ENCODE results near the gene LPIN3.

The LPIN3 gene

GRCh38 chr20:41373251-41373783, 32.7 kb downstream of the LPIN3 start:
- Histone ChIP-seq H3K4me1 (ENCODE audit: control insufficient read depth, insufficient read depth, low read length) (no peaks in the 10 kb centered on the region), H3K36me3 (ENCODE audit: control insufficient read depth, insufficient read depth, low read length, severe bottlenecking) (no peaks in the 10 kb centered on the region), H3K27me3 (replicated peaks; ENCODE audit: control insufficient read depth, insufficient read depth, low read length) (peaks cover 67% of the 10 kb centered on the region), H3K9me3 (ENCODE audit: control insufficient read depth, low read length) (peaks cover 13% of the 10 kb centered on the region), H3K9ac (ENCODE audit: low read length) (no peak overlapping the region), H3K4me3 (ENCODE audit: low read length) (no peak overlapping the region)
- no peak for DNase-seq (ENCODE audit: low read depth)

GRCh38 chr20:41373931-41374920, 33.6 kb downstream of the LPIN3 start:
- Histone ChIP-seq H3K36me3 (ENCODE audit: control insufficient read depth, insufficient read depth, low read length, severe bottlenecking) (no peaks in the 10 kb centered on the region), H3K4me1 (ENCODE audit: control insufficient read depth, insufficient read depth, low read length) (no peaks in the 10 kb centered on the region), H3K4me3 (ENCODE audit: low read length) (no peak overlapping the region), H3K9ac (ENCODE audit: low read length) (no peak overlapping the region), H3K9me3 (ENCODE audit: control insufficient read depth, low read length) (peaks cover 13% of the 10 kb centered on the region), H3K27me3 (replicated peaks; ENCODE audit: control insufficient read depth, insufficient read depth, low read length) (peaks cover 66% of the 10 kb centered on the region)
- no peak for DNase-seq (ENCODE audit: low read depth)

GRCh38 chr20:41375846-41376245, 35.2 kb downstream of the LPIN3 start:
- no peak for DNase-seq (ENCODE audit: low read depth)
- Histone ChIP-seq H3K36me3 (ENCODE audit: control insufficient read depth, insufficient read depth, low read length, severe bottlenecking) (no peaks in the 10 kb centered on the region), H3K9ac (ENCODE audit: low read length) (no peak overlapping the region), H3K4me1 (ENCODE audit: control insufficient read depth, insufficient read depth, low read length) (no peaks in the 10 kb centered on the region), H3K4me3 (ENCODE audit: low read length) (no peak overlapping the region), H3K9me3 (ENCODE audit: control insufficient read depth, low read length) (peaks cover 13% of the 10 kb centered on the region), H3K27me3 (replicated peaks; ENCODE audit: control insufficient read depth, insufficient read depth, low read length) (peaks cover 62% of the 10 kb centered on the region)

GRCh38 chr20:41376349-41376748, 35.7 kb downstream of the LPIN3 start:
- Histone ChIP-seq H3K4me3 (ENCODE audit: low read length) (no peak overlapping the region), H3K9me3 (ENCODE audit: control insufficient read depth, low read length) (peaks cover 8% of the 10 kb centered on the region), H3K4me1 (ENCODE audit: control insufficient read depth, insufficient read depth, low read length) (no peaks in the 10 kb centered on the region), H3K27me3 (replicated peaks; ENCODE audit: control insufficient read depth, insufficient read depth, low read length) (peaks cover 62% of the 10 kb centered on the region), H3K9ac (ENCODE audit: low read length) (no peak overlapping the region), H3K36me3 (ENCODE audit: control insufficient read depth, insufficient read depth, low read length, severe bottlenecking) (no peaks in the 10 kb centered on the region)
- DNase-seq (ENCODE audit: low read depth) = no peak

GRCh38 chr20:41377275-41377674, 36.7 kb downstream of the LPIN3 start:
- H3K9ac ChIP-seq (ENCODE audit: low read length) = no peak overlapping the region
- H3K4me3 ChIP-seq (ENCODE audit: low read length) = no peak overlapping the region
- H3K4me1 ChIP-seq (ENCODE audit: control insufficient read depth, insufficient read depth, low read length) = peaks cover 3% of the 10 kb centered on the region
- no peaks in the 10 kb centered on the region for H3K36me3 ChIP-seq (ENCODE audit: control insufficient read depth, insufficient read depth, low read length, severe bottlenecking)
- DNase-seq (ENCODE audit: low read depth) = no peak
- H3K9me3 ChIP-seq (ENCODE audit: control insufficient read depth, low read length) = peaks cover 2% of the 10 kb centered on the region
- peaks cover 56% of the 10 kb centered on the region for H3K27me3 ChIP-seq (replicated peaks; ENCODE audit: control insufficient read depth, insufficient read depth, low read length)

GRCh38 chr20:41379551-41379950, 38.9 kb downstream of the LPIN3 start:
- peaks cover 12% of the 10 kb centered on the region for H3K4me1 ChIP-seq (ENCODE audit: control insufficient read depth, insufficient read depth, low read length)
- H3K4me3 ChIP-seq (ENCODE audit: low read length) = no peak overlapping the region
- no peak overlapping the region for H3K9ac ChIP-seq (ENCODE audit: low read length)
- DNase-seq (ENCODE audit: low read depth) = no peak
- no peaks in the 10 kb centered on the region for H3K36me3 ChIP-seq (ENCODE audit: control insufficient read depth, insufficient read depth, low read length, severe bottlenecking)
- H3K9me3 ChIP-seq (ENCODE audit: control insufficient read depth, low read length) = no peaks in the 10 kb centered on the region
- H3K27me3 ChIP-seq (replicated peaks; ENCODE audit: control insufficient read depth, insufficient read depth, low read length) = peaks cover 49% of the 10 kb centered on the region

GRCh38 chr20:41380551-41381193, 40.1 kb downstream of the LPIN3 start:
- H3K36me3 ChIP-seq (ENCODE audit: control insufficient read depth, insufficient read depth, low read length, severe bottlenecking) = no peaks in the 10 kb centered on the region
- no peak for DNase-seq (ENCODE audit: low read depth)
- no peaks in the 10 kb centered on the region for H3K9me3 ChIP-seq (ENCODE audit: control insufficient read depth, low read length)
- H3K4me3 ChIP-seq (ENCODE audit: low read length) = no peak overlapping the region
- peaks cover 12% of the 10 kb centered on the region for H3K4me1 ChIP-seq (ENCODE audit: control insufficient read depth, insufficient read depth, low read length)
- H3K9ac ChIP-seq (ENCODE audit: low read length) = no peak overlapping the region
- H3K27me3 ChIP-seq (replicated peaks; ENCODE audit: control insufficient read depth, insufficient read depth, low read length) = peaks cover 46% of the 10 kb centered on the region

GRCh38 chr20:41382791-41383305, 42.2 kb downstream of the LPIN3 start:
- Histone ChIP-seq H3K27me3 (replicated peaks; ENCODE audit: control insufficient read depth, insufficient read depth, low read length) (peaks cover 43% of the 10 kb centered on the region), H3K4me3 (ENCODE audit: low read length) (no peak overlapping the region), H3K36me3 (ENCODE audit: control insufficient read depth, insufficient read depth, low read length, severe bottlenecking) (no peaks in the 10 kb centered on the region), H3K9me3 (ENCODE audit: control insufficient read depth, low read length) (no peaks in the 10 kb centered on the region), H3K9ac (ENCODE audit: low read length) (no peak overlapping the region), H3K4me1 (ENCODE audit: control insufficient read depth, insufficient read depth, low read length) (peaks cover 19% of the 10 kb centered on the region)
- no peak for DNase-seq (ENCODE audit: low read depth)

GRCh38 chr20:41386502-41387427, 46.1 kb downstream of the LPIN3 start:
- Histone ChIP-seq H3K9ac (ENCODE audit: low read length) (no peak overlapping the region), H3K4me3 (ENCODE audit: low read length) (no peak overlapping the region), H3K27me3 (replicated peaks; ENCODE audit: control insufficient read depth, insufficient read depth, low read length) (peaks cover 27% of the 10 kb centered on the region), H3K9me3 (ENCODE audit: control insufficient read depth, low read length) (no peaks in the 10 kb centered on the region), H3K4me1 (ENCODE audit: control insufficient read depth, insufficient read depth, low read length) (peaks cover 19% of the 10 kb centered on the region), H3K36me3 (ENCODE audit: control insufficient read depth, insufficient read depth, low read length, severe bottlenecking) (no peaks in the 10 kb centered on the region)
- DNase-seq (ENCODE audit: low read depth) = peak; percentile 73

- Histone ChIP-seq H3K4me3 (ENCODE audit: low read length) (no peak overlapping the region), H3K27me3 (replicated peaks; ENCODE audit: control insufficient read depth, insufficient read depth, low read length) (peaks cover 27% of the 10 kb centered on the region), H3K9me3 (ENCODE audit: control insufficient read depth, low read length) (no peaks in the 10 kb centered on the region), H3K36me3 (ENCODE audit: control insufficient read depth, insufficient read depth, low read length, severe bottlenecking) (no peaks in the 10 kb centered on the region), H3K9ac (ENCODE audit: low read length) (no peak overlapping the region), H3K4me1 (ENCODE audit: control insufficient read depth, insufficient read depth, low read length) (peaks cover 15% of the 10 kb centered on the region)
- DNase-seq (ENCODE audit: low read depth) = no peak
Observed at GRCh38 chr20:41387444-41387851, 46.8 kb downstream of the LPIN3 start.
